Lung (tissue), 12 donors: ENCODE measurements around the gene GALR3. TPM values are rescaled to one million over a fixed set of nuclear protein-coding genes. Genes with fewer than 3 reads are reported as not detected.

Source experiments
- ATAC-seq: fragments of 200-7000 bp; cut with Tn5 transposase; one replicate; pipeline ENCODE4 v1.9.1; 2020; ENCODE audit warnings: moderate number of reproducible peaks; ENCODE audit not compliant: insufficient read depth, low FRiP score
- DNase-seq, 3 donors: peaks; one replicate each; pipeline ENCODE4 v3.0.0-alpha.2; 2013 to 2017
- H3K27ac ChIP-seq, 2 donors: one replicate each; pipeline ENCODE4 v1.5.1; 2013; ENCODE audit warnings: mild to moderate bottlenecking in 2 of 2, moderate library complexity in 2 of 2, control low read depth in 1 of 2, inconsistent platforms in 1 of 2, low read depth in 1 of 2, low read length in 1 of 2
- H3K27me3 ChIP-seq, 3 donors: one replicate each; pipeline ENCODE4 v1.5.1; 2013; ENCODE audit warnings: low read length in 2 of 3; ENCODE audit not compliant: control insufficient read depth in 3 of 3, insufficient read depth in 3 of 3
- H3K36me3 ChIP-seq, 4 donors: one replicate each; pipeline ENCODE4 v1.5.1; 2013; ENCODE audit warnings: low read length in 4 of 4, mild to moderate bottlenecking in 1 of 4, moderate library complexity in 1 of 4; ENCODE audit not compliant: control insufficient read depth in 4 of 4, insufficient read depth in 4 of 4
- H3K4me1 ChIP-seq, 5 donors: one replicate each; pipeline ENCODE4 v1.5.1; 2013; ENCODE audit warnings: low read length in 5 of 5, mild to moderate bottlenecking in 2 of 5, moderate library complexity in 1 of 5; ENCODE audit not compliant: control insufficient read depth in 5 of 5, insufficient read depth in 5 of 5
- H3K4me3 ChIP-seq: one replicate; pipeline ENCODE4 v1.5.1; 2013; ENCODE audit warnings: mild to moderate bottlenecking, control low read depth, moderate library complexity
- H3K9ac ChIP-seq, 2 donors: one replicate each; pipeline ENCODE4 v1.5.1; 2013; ENCODE audit warnings: low read length in 2 of 2, control low read depth in 1 of 2; ENCODE audit not compliant: insufficient read depth in 1 of 2
- H3K9me3 ChIP-seq, 4 donors: one replicate each; pipeline ENCODE4 v1.5.1; 2013; ENCODE audit warnings: low read length in 3 of 4, mild to moderate bottlenecking in 1 of 4, moderate library complexity in 1 of 4; ENCODE audit not compliant: control insufficient read depth in 4 of 4, insufficient read depth in 3 of 4
- WGBS, 2 donors: extraction: QIAGEN DNeasy Blood & Tissue Kit; methylation state at CpG; one replicate each; pipeline ENCODE4 v1.1.7; 2013; 5-methylcytosine and 5-hydroxymethylcytosine counted together
- polyA plus RNA-seq, 2 donors: library from polyadenylated mRNA; stranded (reverse); fragments of 200-250 nt; gene quantifications; one replicate each; pipeline ENCODE4 v1.2.1, GENCODE V29; 2013
- total RNA-seq, 2 donors: library from RNA; depleted of rRNA in 1 of 2; stranded (reverse); fragments of >200 nt in 1 of 2; gene quantifications; one replicate each; pipeline ENCODE4 v1.2.1, GENCODE V29; 2014 to 2021
- TF ChIP-seq, protein P1 (sequence below): IDR thresholded peaks from 2 replicates; pipeline ENCODE4 v1.5.1; 2012; ENCODE audit warnings: mild to moderate bottlenecking; ENCODE audit errors: control extremely low read depth, extremely low read depth
- donor health status: control.
- donor health status: control.
- donor health status: Bipolar disorder and iron deficiency.
- donor health status: healthy.
- donor health status: DM: yes; HTN: yes; CAD: no.

The GALR3 gene
- total and polyA plus RNA-seq, 4 donors: not detected

DNA sequence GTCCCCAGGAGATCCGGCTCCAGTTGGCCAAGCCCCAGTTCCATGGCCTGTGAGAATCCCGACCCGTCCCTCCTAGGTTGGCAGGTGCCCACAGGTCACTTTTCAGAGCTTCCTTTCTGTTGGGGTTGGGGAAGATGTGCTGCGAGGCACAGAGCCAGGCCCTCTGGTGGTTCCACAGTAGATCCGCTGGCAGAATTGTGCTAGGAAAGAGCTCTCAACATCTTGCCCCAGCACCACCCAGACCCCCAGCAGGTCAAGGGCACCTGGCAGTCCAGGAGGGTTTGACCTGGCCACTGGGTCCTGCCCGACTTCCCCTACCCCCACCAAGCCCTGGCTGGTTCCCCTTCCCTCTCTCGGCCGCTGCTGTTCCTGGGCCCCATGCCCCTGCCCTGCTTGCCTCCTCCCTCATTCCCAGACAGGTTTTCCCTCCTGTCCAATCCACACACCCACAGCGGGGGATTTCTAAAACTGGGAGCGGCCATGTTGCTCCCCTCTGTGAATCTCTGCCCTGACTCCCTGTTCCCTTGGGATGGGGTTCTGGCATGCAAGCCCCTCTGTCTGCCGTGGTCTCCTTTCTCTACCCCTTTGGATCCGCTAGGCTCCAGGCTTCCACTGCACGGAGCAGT lies 41.6 kb upstream of the GALR3 start:
- Histone ChIP-seq H3K36me3 (no peaks in the 10 kb centered on the region), H3K4me1 (peaks cover 0 to 4% (median 0%) of the 10 kb centered on the region in 5 donors), H3K27me3 (no peaks in the 10 kb centered on the region), H3K9me3 (no peaks in the 10 kb centered on the region), H3K9ac (no peak overlapping the region), H3K27ac (no peak overlapping the region), H3K4me3 (no peak overlapping the region)
- 68 to 73% methylated on average over 12 to 13 of the region's 13 CpGs for WGBS, 2 donors
- TF ChIP-seq, protein P1, sequence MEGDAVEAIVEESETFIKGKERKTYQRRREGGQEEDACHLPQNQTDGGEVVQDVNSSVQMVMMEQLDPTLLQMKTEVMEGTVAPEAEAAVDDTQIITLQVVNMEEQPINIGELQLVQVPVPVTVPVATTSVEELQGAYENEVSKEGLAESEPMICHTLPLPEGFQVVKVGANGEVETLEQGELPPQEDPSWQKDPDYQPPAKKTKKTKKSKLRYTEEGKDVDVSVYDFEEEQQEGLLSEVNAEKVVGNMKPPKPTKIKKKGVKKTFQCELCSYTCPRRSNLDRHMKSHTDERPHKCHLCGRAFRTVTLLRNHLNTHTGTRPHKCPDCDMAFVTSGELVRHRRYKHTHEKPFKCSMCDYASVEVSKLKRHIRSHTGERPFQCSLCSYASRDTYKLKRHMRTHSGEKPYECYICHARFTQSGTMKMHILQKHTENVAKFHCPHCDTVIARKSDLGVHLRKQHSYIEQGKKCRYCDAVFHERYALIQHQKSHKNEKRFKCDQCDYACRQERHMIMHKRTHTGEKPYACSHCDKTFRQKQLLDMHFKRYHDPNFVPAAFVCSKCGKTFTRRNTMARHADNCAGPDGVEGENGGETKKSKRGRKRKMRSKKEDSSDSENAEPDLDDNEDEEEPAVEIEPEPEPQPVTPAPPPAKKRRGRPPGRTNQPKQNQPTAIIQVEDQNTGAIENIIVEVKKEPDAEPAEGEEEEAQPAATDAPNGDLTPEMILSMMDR: no peak
- no peak for ATAC-seq
- peak in 1 of 3 donors; percentile 32 for DNase-seq

DNA sequence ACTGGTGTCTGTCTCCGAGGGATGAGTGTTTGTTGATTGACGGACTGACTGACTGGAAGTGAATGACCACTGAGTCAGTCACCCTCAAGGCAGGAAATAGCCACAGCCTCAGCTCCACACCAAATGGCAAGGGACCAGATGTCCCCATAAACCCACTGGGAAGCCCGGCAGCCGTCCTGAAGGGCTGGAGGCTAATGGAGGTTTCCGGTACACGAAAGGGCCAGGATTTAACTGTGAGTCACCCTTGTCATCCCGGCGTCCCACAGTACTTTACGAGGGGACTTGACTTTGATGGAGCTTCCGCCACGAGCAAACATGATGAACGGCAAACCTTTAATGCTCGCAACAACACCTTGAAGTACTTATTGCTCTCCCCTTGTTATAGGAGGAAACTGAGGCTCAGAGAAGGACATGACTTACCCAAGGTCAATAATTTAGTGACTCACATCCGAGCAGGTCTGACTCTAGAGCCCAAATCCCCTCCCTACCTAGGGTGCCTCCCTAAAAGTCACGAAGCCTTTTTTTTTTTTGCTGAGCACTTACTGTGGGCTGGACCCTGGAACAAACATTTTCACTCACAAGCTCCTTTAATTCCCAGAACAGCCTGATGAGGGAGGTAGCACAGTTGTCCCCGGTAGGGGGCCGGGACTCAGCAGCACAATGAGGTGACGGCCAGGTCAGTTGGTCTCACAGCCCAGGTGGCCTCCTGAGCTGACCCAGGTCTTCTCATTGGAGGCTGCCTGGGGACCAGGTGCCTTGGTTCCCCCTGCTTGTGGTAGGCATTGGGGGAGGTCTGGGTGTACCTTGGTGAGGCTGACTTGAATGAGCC lies 40.6 kb upstream of the GALR3 start:
- Histone ChIP-seq H3K9ac (no peak overlapping the region), H3K27ac (no peak overlapping the region), H3K27me3 (no peaks in the 10 kb centered on the region), H3K4me3 (no peak overlapping the region), H3K36me3 (no peaks in the 10 kb centered on the region), H3K4me1 (peaks cover 0 to 4% (median 0%) of the 10 kb centered on the region in 5 donors), H3K9me3 (no peaks in the 10 kb centered on the region)
- WGBS, 2 donors: 68 to 82% methylated on average over 18 of the region's 18 CpGs
- ATAC-seq (no peak), DNase-seq (no peak)
- TF ChIP-seq, protein P1: no peak

DNA sequence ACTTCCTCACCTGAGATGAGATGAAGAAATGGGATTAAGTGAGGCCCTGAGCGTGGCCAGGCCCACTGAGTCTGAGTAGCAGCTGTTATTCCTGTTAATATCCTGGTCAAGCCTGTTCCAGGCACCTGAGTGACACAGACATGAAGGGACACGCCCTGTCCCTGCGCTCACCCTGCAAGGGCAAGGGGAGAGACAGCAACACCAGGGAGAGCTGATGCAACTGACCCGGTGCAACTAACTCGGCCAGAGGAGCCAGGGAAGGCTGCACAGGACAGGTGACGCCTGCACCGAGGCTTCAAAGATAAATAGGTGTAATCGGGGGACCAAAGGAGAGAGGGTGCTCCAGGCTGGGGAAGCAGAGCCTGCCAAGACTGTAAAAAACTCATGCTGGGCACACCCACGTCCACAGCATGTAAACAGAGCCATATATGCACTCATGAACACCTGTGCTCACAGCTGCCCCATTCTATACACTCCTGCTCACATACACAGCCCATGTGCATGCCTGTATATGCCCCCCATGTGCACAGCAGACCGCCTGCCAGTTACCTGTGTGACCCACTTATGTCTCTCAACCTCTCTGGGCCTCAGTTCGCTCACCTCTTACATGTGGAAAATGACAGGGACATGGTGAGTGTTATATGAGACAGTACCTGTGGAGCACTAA lies 38.2 kb upstream of the GALR3 start:
- peak overlapping the region in 1 of 2 donors; percentile 13 for H3K9ac ChIP-seq
- ATAC-seq: peak; percentile 51
- H3K4me3 ChIP-seq: no peak overlapping the region
- H3K9me3 ChIP-seq: no peaks in the 10 kb centered on the region
- no peak overlapping the region for H3K27ac ChIP-seq
- TF ChIP-seq, protein P1: no peak
- H3K27me3 ChIP-seq: no peaks in the 10 kb centered on the region
- H3K36me3 ChIP-seq: no peaks in the 10 kb centered on the region
- DNase-seq: no peak
- peaks cover 0 to 4% (median 0%) of the 10 kb centered on the region in 5 donors for H3K4me1 ChIP-seq
- 61 to 77% methylated on average over 11 of the region's 11 CpGs for WGBS, 2 donors
